Stimulated activated naive B cell treated with anti-CD40 and anti-IgM and Interleukin-4, amounts not matched to agents 10 μg/mL and 1 μg/mL and 100 μg/mL, for 72 hours (primary cell): ENCODE results near the gene NXPH4.

ENCODE experiments used
- ATAC-seq, 2 donors: fragments of 150-1000 bp; cut with Tn5 transposase; replicated peaks; 2 replicates each; pipeline ENCODE4 v1.10.0; 2021; ENCODE audit warnings: moderate library complexity in 1 of 2
- DNase-seq: peaks from one replicate; pipeline ENCODE4 v3.0.0; 2021
- H3K27ac Mint-ChIP-seq: one replicate; pipeline ENCODE4 v1.8.0; 2022; ENCODE audit warnings: mild to moderate bottlenecking, mixed read lengths
- H3K27me3 Mint-ChIP-seq, 2 donors: one replicate each; pipeline ENCODE4 v1.8.0; 2022; ENCODE audit warnings: mixed read lengths in 2 of 2
- H3K36me3 Mint-ChIP-seq, 2 donors: one replicate each; pipeline ENCODE4 v1.8.0; 2022; ENCODE audit warnings: mixed read lengths in 2 of 2, mild to moderate bottlenecking in 1 of 2
- H3K4me1 Mint-ChIP-seq, 2 donors: one replicate each; pipeline ENCODE4 v1.8.0; 2022; ENCODE audit warnings: mixed read lengths in 2 of 2, mild to moderate bottlenecking in 1 of 2
- H3K4me3 Mint-ChIP-seq, 2 donors: one replicate each; pipeline ENCODE4 v1.8.0; 2022; ENCODE audit warnings: mild to moderate bottlenecking in 2 of 2, mixed read lengths in 2 of 2, moderate library complexity in 1 of 2
- H3K9me3 Mint-ChIP-seq, 2 donors: one replicate each; pipeline ENCODE4 v1.8.0; 2022; ENCODE audit warnings: mixed read lengths in 2 of 2, mild to moderate bottlenecking in 1 of 2

NXPH4 gene

DNA sequence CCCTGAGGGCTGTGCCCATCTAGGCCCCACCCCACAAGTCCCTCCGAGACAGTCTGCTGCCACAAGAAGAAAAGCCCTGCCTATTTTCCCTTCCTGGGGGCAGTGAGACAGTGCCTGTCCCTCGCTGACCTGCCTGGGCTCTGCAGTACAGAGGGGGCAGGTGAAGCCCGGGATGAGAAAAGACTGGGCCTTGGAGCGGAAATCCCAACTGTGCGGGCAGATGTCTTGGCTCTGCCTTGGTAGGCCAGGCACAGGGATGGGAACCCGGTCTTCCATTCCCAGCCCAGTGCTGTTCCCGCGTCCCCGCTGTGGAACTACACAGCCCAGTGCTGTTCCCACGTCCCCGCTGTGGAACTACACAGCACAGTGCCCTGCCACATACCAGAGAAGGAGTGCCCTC is 12.8 kb upstream of the NXPH4 start:
- H3K9me3 Mint-ChIP-seq: no peaks in the 10 kb centered on the region
- H3K27ac Mint-ChIP-seq: no peak overlapping the region
- peaks cover 0 to 2% of the 10 kb centered on the region in 2 donors for H3K4me1 Mint-ChIP-seq
- no peaks in the 10 kb centered on the region for H3K36me3 Mint-ChIP-seq
- ATAC-seq (no peak), DNase-seq (no peak)
- no peak overlapping the region for H3K4me3 Mint-ChIP-seq
- H3K27me3 Mint-ChIP-seq: peaks cover 3 to 11% of the 10 kb centered on the region in 2 donors

DNA sequence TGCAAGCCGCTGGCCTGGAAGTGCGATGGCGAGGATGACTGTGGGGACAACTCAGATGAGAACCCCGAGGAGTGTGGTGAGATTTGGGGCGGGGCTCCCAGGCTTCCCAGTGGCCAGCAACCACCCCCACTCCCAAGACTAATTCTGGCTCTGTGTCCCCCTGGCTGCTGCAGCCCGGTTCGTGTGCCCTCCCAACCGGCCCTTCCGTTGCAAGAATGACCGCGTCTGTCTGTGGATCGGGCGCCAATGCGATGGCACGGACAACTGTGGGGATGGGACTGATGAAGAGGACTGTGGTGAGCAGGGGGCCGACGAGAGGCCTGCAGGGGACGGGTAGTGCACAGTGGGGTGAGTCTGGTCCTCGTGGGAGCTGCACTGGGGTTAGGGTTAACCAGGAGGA is 12.1 kb upstream of the NXPH4 start:
- ATAC-seq: no peak
- Mint-ChIP-seq H3K4me3 (no peak overlapping the region), H3K27ac (no peak overlapping the region), H3K4me1 (peaks cover 0 to 2% of the 10 kb centered on the region in 2 donors), H3K36me3 (no peaks in the 10 kb centered on the region), H3K9me3 (no peaks in the 10 kb centered on the region), H3K27me3 (peaks cover 3 to 11% of the 10 kb centered on the region in 2 donors)
- no peak for DNase-seq

DNA sequence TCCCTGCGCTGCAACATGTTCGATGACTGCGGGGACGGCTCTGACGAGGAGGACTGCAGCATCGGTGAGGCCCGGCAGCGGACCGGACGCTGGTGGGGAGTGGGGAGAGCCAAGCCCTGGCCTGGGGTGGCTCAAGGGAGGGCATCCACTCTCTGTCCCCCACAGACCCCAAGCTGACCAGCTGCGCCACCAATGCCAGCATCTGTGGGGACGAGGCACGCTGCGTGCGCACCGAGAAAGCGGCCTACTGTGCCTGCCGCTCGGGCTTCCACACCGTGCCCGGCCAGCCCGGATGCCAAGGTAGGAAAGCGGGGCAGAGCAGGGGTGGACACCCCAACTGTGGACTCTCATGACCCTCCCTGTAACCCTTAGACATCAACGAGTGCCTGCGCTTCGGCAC is 11.4 kb upstream of the NXPH4 start:
- no peak for ATAC-seq
- Mint-ChIP-seq H3K4me1 (peaks cover 0 to 2% of the 10 kb centered on the region in 2 donors), H3K27me3 (peaks cover 5 to 13% of the 10 kb centered on the region in 2 donors), H3K4me3 (no peak overlapping the region), H3K9me3 (no peaks in the 10 kb centered on the region), H3K36me3 (no peaks in the 10 kb centered on the region), H3K27ac (no peak overlapping the region)
- DNase-seq: no peak

DNA sequence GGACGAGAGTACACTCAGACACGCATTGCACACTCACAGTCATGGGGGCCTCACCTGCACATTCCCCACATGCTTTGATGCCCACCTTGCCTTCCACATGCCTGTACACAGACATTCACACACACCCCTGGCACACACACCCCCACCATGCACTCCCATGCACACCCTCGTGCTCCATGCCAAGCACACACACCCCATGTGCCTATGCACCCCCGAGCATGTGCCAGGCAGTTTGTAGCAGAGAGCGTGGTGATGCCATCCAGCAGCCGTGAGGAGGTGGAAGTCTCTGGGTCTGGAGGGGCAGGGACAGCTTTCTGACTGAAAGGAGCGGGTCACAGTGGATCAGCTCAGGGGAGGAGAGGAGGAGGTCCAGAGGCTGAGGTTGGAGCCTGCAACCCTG is 10.7 kb upstream of the NXPH4 start:
- peak in 1 of 2 donors; percentile 19 for ATAC-seq
- Mint-ChIP-seq H3K36me3 (no peaks in the 10 kb centered on the region), H3K4me3 (no peak overlapping the region), H3K4me1 (peaks cover 0 to 2% of the 10 kb centered on the region in 2 donors), H3K27me3 (peaks cover 10 to 16% of the 10 kb centered on the region in 2 donors), H3K9me3 (no peaks in the 10 kb centered on the region), H3K27ac (no peak overlapping the region)
- no peak for DNase-seq

DNA sequence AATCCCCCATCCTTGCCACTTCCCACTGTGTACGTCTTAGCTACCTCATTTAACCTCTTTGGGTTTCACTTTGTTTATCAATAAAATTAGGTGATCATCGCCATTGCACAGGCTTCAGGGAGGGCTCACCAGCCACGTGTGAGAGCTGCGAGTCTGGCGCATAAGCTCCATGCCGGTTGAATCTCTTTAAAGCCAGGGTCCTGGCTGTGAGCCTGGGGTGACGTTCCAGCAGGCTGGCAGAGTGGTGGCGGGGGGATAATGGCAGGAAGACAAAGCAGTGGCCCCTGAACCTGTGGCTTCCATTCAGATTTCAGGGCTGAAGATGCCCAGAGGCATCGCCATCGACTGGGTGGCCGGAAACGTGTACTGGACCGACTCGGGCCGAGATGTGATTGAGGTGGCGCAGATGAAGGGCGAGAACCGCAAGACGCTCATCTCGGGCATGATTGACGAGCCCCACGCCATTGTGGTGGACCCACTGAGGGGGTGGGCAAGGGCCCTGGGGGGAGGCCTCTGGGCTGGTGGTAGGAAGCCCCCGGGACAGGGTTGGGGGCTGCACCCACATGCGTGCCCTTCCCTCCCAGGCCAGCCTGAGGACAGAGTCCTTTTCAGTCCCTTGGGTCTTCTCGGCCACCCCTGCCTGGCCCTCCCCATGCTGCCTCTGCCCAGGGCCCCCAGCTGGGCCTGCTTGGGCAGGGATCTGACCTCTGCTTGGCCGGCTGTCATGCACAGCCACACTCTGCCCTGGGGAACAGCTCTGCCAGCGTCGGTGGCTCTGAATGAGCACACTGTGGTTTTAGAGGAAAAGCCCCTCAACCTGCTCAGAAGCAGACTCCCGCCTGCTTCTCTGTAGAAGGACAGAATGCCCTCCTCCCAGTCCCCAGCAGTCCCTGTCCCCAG is 8.6 kb upstream of the NXPH4 start:
- Mint-ChIP-seq H3K27me3 (peaks cover 10 to 12% of the 10 kb centered on the region in 2 donors), H3K36me3 (no peaks in the 10 kb centered on the region), H3K9me3 (no peaks in the 10 kb centered on the region), H3K4me1 (peaks cover 0 to 4% of the 10 kb centered on the region in 2 donors), H3K27ac (no peak overlapping the region), H3K4me3 (no peak overlapping the region)
- DNase-seq (no peak), ATAC-seq (peak in 1 of 2 donors; percentile 45)

DNA sequence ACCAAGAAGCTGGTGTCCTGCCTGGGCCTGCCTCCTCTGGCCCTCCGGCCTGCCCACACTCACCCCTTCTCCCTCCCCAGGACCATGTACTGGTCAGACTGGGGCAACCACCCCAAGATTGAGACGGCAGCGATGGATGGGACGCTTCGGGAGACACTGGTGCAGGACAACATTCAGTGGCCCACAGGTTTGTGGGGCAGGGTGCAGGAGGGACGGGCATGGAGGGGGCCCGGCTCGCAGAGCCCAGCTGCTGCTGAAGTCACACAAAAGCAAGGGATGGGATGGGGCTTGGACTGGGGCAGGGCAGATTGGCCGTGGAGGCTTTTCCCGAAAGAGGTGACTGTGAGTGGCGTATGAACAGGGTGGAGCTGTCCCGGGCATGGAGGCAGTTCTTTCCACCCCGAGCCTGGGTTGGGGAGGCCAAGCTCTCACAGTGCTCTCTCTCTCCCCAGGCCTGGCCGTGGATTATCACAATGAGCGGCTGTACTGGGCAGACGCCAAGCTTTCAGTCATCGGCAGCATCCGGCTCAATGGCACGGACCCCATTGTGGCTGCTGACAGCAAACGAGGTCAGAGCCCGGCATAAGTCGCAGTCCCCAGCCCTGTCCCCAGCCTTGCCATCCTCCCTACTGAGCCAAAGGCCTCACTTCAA is 7.8 kb upstream of the NXPH4 start:
- Mint-ChIP-seq H3K4me1 (peaks cover 7 to 10% of the 10 kb centered on the region in 2 donors), H3K9me3 (no peaks in the 10 kb centered on the region), H3K27me3 (peaks cover 12 to 17% of the 10 kb centered on the region in 2 donors), H3K27ac (no peak overlapping the region), H3K4me3 (no peak overlapping the region), H3K36me3 (no peaks in the 10 kb centered on the region)
- no peak for ATAC-seq
- DNase-seq: no peak

DNA sequence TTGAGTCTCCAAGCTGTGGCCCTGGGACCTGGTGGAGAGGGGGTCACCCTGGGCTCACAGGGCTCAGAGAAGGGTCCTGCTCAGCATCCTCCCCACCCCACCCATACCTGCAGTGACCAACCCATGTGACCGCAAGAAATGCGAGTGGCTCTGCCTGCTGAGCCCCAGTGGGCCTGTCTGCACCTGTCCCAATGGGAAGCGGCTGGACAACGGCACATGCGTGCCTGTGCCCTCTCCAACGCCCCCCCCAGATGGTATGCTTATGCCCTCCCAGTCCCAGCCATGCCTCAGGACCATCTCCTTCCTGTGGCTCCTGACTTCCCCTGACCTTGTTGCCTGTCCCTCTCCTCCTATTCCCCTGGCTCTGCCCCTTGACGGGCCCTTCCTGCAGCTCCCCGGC is 6.7 kb upstream of the NXPH4 start:
- Mint-ChIP-seq H3K36me3 (no peaks in the 10 kb centered on the region), H3K9me3 (no peaks in the 10 kb centered on the region), H3K27ac (no peak overlapping the region), H3K4me1 (peaks cover 19 to 22% of the 10 kb centered on the region in 2 donors), H3K27me3 (peaks cover 14 to 24% of the 10 kb centered on the region in 2 donors), H3K4me3 (no peak overlapping the region)
- ATAC-seq (no peak), DNase-seq (no peak)

DNA sequence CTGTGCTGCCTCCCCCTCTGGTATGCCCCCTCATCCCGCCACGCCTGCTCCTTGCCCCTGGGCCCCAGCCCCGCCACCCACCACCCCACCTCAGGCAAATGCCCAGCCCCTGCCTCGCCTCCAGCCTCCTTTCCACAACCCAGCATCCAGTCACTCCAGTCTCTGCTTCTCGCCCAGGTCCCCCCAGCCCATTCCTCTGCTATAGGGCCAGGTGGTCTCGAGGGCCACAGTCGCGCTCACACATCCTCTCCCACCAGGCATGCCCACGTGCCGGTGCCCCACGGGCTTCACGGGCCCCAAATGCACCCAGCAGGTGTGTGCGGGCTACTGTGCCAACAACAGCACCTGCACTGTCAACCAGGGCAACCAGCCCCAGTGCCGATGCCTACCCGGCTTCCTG is 6.1 kb upstream of the NXPH4 start:
- Mint-ChIP-seq H3K9me3 (no peaks in the 10 kb centered on the region), H3K36me3 (no peaks in the 10 kb centered on the region), H3K27ac (no peak overlapping the region), H3K4me3 (no peak overlapping the region), H3K4me1 (peaks cover 24 to 26% of the 10 kb centered on the region in 2 donors), H3K27me3 (peaks cover 19 to 28% of the 10 kb centered on the region in 2 donors)
- ATAC-seq: no peak
- no peak for DNase-seq

DNA sequence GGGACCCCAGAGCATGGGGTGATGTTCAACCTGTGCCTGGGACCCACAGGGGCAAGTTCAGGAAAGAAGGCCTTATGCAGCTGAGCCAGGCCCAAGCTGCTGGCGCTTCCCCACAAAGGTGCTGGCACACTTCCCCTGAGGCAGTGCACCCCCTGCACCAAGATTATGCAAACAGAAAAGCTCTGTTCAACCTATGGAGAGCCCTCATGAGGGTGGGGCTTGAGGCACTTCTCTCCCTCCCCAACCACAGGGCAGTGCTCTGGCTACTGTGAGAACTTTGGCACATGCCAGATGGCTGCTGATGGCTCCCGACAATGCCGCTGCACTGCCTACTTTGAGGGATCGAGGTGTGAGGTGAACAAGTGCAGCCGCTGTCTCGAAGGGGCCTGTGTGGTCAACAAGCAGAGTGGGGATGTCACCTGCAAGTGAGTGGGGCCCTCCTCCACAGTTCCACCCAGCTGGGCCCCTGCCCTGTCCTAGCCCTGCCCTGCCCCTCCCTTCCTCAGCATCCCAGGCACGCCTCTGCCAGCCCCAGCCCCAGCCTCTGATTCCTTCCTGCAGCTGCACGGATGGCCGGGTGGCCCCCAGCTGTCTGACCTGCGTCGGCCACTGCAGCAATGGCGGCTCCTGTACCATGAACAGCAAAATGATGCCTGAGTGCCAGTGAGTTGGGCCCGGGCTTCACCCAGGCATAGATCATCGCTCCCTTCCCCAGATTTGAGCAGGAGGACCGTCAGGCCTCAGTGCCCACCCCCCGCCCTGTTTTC is 5.5 kb upstream of the NXPH4 start:
- H3K4me1 Mint-ChIP-seq: peaks cover 31 to 32% of the 10 kb centered on the region in 2 donors
- H3K4me3 Mint-ChIP-seq: no peak overlapping the region
- H3K27me3 Mint-ChIP-seq: peaks cover 25 to 34% of the 10 kb centered on the region in 2 donors
- ATAC-seq (no peak), DNase-seq (no peak)
- no peak overlapping the region for H3K27ac Mint-ChIP-seq
- no peaks in the 10 kb centered on the region for H3K36me3 Mint-ChIP-seq
- H3K9me3 Mint-ChIP-seq: no peaks in the 10 kb centered on the region

DNA sequence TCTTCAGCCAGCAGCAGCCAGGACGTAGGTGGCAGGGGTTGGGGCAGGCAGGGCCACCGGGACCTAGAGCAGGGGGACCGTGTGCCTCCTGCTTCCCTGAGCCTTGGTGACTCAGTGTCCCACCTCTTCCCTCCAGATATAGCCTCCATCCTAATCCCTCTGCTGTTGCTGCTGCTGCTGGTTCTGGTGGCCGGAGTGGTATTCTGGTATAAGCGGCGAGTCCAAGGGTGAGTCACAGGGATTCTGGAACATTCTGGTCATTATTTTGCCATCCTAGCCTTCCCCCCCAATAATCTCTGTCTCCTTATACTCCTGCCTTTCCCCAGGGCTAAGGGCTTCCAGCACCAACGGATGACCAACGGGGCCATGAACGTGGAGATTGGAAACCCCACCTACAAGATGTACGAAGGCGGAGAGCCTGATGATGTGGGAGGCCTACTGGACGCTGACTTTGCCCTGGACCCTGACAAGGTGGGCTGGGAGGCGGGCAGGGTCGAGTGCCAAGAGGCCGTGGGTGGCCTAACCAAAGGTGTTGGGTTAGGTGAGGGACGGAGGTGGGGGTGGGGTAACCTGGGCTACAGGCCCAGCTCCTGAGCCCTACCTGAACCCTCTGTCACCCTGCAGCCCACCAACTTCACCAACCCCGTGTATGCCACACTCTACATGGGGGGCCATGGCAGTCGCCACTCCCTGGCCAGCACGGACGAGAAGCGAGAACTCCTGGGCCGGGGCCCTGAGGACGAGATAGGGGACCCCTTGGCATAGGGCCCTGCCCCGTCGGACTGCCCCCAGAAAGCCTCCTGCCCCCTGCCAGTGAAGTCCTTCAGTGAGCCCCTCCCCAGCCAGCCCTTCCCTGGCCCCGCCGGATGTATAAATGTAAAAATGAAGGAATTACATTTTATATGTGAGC is 4.5 kb upstream of the NXPH4 start:
- Mint-ChIP-seq H3K4me3 (no peak overlapping the region), H3K27me3 (peaks cover 26 to 34% of the 10 kb centered on the region in 2 donors), H3K36me3 (no peaks in the 10 kb centered on the region), H3K4me1 (peaks cover 33 to 34% of the 10 kb centered on the region in 2 donors), H3K27ac (no peak overlapping the region), H3K9me3 (no peaks in the 10 kb centered on the region)
- no peak for ATAC-seq
- no peak for DNase-seq

DNA sequence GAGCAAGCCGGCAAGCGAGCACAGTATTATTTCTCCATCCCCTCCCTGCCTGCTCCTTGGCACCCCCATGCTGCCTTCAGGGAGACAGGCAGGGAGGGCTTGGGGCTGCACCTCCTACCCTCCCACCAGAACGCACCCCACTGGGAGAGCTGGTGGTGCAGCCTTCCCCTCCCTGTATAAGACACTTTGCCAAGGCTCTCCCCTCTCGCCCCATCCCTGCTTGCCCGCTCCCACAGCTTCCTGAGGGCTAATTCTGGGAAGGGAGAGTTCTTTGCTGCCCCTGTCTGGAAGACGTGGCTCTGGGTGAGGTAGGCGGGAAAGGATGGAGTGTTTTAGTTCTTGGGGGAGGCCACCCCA is 3.9 kb upstream of the NXPH4 start:
- Mint-ChIP-seq H3K36me3 (no peaks in the 10 kb centered on the region), H3K27ac (peak overlapping the region; percentile 34), H3K4me1 (peaks cover 39 to 40% of the 10 kb centered on the region in 2 donors), H3K4me3 (no peak overlapping the region), H3K9me3 (no peaks in the 10 kb centered on the region), H3K27me3 (peaks cover 32 to 39% of the 10 kb centered on the region in 2 donors)
- ATAC-seq: no peak
- no peak for DNase-seq

DNA sequence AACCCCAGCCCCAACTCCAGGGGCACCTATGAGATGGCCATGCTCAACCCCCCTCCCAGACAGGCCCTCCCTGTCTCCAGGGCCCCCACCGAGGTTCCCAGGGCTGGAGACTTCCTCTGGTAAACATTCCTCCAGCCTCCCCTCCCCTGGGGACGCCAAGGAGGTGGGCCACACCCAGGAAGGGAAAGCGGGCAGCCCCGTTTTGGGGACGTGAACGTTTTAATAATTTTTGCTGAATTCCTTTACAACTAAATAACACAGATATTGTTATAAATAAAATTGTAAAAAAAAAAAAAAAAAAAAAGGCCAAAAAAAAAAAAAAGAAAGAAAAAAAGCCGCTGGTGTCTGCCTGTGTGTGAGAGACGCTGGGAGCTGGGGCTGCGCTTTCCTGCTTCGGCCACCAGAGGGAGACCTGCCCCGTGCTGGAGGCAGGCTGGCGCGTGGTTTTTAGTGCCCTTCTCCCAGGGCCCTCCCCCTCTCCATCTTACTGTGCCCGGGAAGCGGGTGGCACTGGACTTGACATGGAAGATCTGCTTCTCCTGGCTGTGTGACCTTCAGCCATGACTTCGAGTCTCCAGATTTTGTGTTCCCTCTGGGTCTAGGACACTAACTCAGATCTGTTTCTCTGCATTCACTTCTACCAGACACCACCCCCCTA is 3.4 kb upstream of the NXPH4 start:
- peak; percentile 55 to 67 for ATAC-seq
- no peak overlapping the region for H3K27ac Mint-ChIP-seq
- peak overlapping the region in 1 of 2 donors; percentile 5 for H3K4me3 Mint-ChIP-seq

DNA sequence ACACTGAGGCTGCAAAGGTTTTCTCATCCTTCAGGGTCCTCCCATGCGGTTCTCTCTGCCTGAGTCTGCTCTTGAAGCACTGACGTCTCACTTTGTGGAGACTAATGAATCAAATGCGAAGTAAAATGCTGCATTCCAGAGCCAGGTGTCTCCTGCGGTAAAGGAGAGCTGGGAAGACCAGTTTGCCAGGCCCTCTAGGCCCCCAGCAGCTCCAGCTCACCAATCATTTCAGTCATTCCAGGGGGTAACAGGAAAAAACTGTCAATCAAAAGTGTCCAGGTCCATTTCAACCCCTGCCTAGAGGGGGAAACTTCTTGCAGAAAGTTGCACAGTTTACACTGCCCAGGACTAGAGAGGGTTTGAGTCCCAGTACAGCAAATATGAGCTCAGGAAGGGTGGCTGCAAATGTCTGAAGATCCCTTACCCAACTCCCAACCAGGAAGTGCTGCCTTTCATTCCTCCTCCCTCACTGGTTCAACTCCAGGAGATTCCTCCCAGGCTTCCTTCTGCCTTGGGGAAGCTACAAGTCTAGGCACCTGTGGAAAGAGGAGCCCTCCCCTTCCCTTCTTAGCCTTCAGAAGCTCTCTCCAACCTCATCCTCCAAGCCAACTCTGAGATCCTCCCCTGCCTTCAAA is 2.7 kb upstream of the NXPH4 start:
- H3K27me3 Mint-ChIP-seq: peaks cover 44 to 50% of the 10 kb centered on the region in 2 donors
- peak overlapping the region in 1 of 2 donors; percentile 15 for H3K4me3 Mint-ChIP-seq
- ATAC-seq: no peak
- DNase-seq: no peak
- H3K4me1 Mint-ChIP-seq: peaks cover 48 to 52% of the 10 kb centered on the region in 2 donors
- H3K36me3 Mint-ChIP-seq: no peaks in the 10 kb centered on the region
- H3K27ac Mint-ChIP-seq: peak overlapping the region; percentile 47
- H3K9me3 Mint-ChIP-seq: no peaks in the 10 kb centered on the region

More for the DNA sequence above, 3.4 kb upstream of the NXPH4 start:
- DNase-seq: peak; percentile 67
- H3K27me3 Mint-ChIP-seq: peaks cover 37 to 43% of the 10 kb centered on the region in 2 donors
- H3K9me3 Mint-ChIP-seq: no peaks in the 10 kb centered on the region
- peaks cover 43 to 45% of the 10 kb centered on the region in 2 donors for H3K4me1 Mint-ChIP-seq
- no peaks in the 10 kb centered on the region for H3K36me3 Mint-ChIP-seq
